Measurements from ENCODE around the gene KIAA1328.
"Not testable (repeated sequence)": the region's sequence is repeated elsewhere in the genome, so short reads cannot be mapped to it uniquely, and the experiment has no call there.

GRCh38 chr18:36879796-36880195 is 50.9 kb downstream of the KIAA1328 start:
- not testable (repeated sequence) for TF ChIP-seq POLR2A, CTCF (IDR thresholded peaks at IDR 0.05)

All from right lobe of liver (tissue), 4 donors.